ENCODE data around the gene CIC. TPM values are rescaled to one million over a fixed set of nuclear protein-coding genes. Genes with fewer than 3 reads are reported as not detected.

Gene CIC
- total RNA-seq, 1 experiment from 2014 or later, result 54.0 TPM

DNA sequence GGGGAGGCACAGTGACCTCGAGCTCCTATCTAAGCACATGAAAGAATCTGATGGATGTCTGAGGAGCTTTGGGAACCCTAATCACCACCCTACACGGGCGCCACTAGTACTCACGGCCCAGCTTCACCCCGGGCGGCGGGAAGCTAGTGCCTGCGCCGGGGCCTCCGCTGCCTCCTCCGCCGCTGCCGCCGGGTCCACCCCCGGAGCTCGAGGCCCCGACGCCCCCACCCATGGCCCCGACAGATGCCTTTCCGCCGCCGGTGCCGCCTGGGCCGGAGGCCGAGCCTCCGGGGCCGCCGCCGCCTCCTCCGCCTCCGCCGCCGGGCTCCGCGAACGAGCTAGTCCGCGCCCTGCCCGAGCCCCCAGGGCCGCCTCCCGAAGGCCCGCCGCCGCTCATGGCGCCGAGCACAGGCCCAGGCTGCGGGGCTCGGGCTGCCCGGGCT lies 27.0 kb upstream of the CIC start:
- H3K56ac ChIP-seq (ENCODE audit: insufficient read length, low read depth, low read length), result no peak overlapping the region
- H3K4me2 ChIP-seq (ENCODE audit: insufficient read depth, insufficient read length, low read length), result peak overlapping the region; percentile 82
- Mint-ChIP-seq H3K36me3 (ENCODE audit: insufficient read depth in 1 of 3, low read depth in 3 of 3) (peaks cover 5 to 23% (median 16%) of the 10 kb centered on the region in 3 experiments; a peak in 6 of 7 replicates), H3K27me3 (ENCODE audit: low read depth) (no peaks in the 10 kb centered on the region; the same call in 1 of the 2 replicates), H3K27ac (peak overlapping the region; percentile 44 to 79 (median 61); a peak in 2 of 7 replicates), H3K9me3 (no peaks in the 10 kb centered on the region), H3K4me3 (peak overlapping the region; percentile 88 to 95), H3K4me1 (peaks cover 28 to 35% of the 10 kb centered on the region in 2 experiments)
- H4K5ac ChIP-seq (ENCODE audit: insufficient read length, low read depth, low read length), result no peak overlapping the region
- no peaks in the 10 kb centered on the region for H3K27me3 ChIP-seq (ENCODE audit: insufficient read depth, low read length)
- no peak overlapping the region for H2BK15ac ChIP-seq (ENCODE audit: low read depth, low read length)
- no CpG with 5 or more reads among the region's 49 CpGs for WGBS (ENCODE audit: extremely low coverage, insufficient read length, low lambda C conversion rate)
- H3K9ac ChIP-seq (ENCODE audit: extremely low read depth, insufficient read length, low read length), result peak overlapping the region; percentile 82
- no peak overlapping the region for H4K8ac ChIP-seq (replicated peaks; ENCODE audit: insufficient read length, low read depth, low read length)
- H2BK12ac ChIP-seq (ENCODE audit: insufficient read length, low read depth, low read length), result no peak overlapping the region
- no peak overlapping the region for H3T11ph ChIP-seq (ENCODE audit: low read length)
- H3K79me1 ChIP-seq (ENCODE audit: insufficient read depth, low read depth, low read length, poor library complexity, severe bottlenecking), result no peaks in the 10 kb centered on the region
- H4K20me1 ChIP-seq (ENCODE audit: control insufficient read depth, insufficient read depth, insufficient read length), result no peaks in the 10 kb centered on the region
- H4K91ac ChIP-seq (ENCODE audit: insufficient read length, low read depth, low read length), result no peak overlapping the region
- DNase-seq, result no peak
- TF ChIP-seq, protein P1, sequence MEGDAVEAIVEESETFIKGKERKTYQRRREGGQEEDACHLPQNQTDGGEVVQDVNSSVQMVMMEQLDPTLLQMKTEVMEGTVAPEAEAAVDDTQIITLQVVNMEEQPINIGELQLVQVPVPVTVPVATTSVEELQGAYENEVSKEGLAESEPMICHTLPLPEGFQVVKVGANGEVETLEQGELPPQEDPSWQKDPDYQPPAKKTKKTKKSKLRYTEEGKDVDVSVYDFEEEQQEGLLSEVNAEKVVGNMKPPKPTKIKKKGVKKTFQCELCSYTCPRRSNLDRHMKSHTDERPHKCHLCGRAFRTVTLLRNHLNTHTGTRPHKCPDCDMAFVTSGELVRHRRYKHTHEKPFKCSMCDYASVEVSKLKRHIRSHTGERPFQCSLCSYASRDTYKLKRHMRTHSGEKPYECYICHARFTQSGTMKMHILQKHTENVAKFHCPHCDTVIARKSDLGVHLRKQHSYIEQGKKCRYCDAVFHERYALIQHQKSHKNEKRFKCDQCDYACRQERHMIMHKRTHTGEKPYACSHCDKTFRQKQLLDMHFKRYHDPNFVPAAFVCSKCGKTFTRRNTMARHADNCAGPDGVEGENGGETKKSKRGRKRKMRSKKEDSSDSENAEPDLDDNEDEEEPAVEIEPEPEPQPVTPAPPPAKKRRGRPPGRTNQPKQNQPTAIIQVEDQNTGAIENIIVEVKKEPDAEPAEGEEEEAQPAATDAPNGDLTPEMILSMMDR (conservative IDR thresholded peaks at IDR 0.05), result no peak
- no peak overlapping the region for H3K18ac ChIP-seq (ENCODE audit: insufficient read length, low read depth, low read length)
- H2BK20ac ChIP-seq (ENCODE audit: low read depth, low read length, poor library complexity, severe bottlenecking), result no peak overlapping the region
- no peak overlapping the region for H3K23ac ChIP-seq (ENCODE audit: insufficient read length, low read depth, low read length)
- no peaks in the 10 kb centered on the region for H3K9me3 ChIP-seq (ENCODE audit: control insufficient read depth, low read depth, low read length)
- no peak overlapping the region for H2BK5ac ChIP-seq (ENCODE audit: insufficient read length, low read length)
- no peaks in the 10 kb centered on the region; the same call in 1 of the 2 replicates for H3K4me1 ChIP-seq (ENCODE audit: insufficient read depth, low read length)
- no peak overlapping the region for H3K27ac ChIP-seq (ENCODE audit: insufficient read length, low read depth, low read length)
- H3K14ac ChIP-seq (ENCODE audit: insufficient read depth, low read length), result no peak overlapping the region
- no peak overlapping the region for H3K4ac ChIP-seq (ENCODE audit: low read depth, low read length)
- no peak overlapping the region for H2BK120ac ChIP-seq (ENCODE audit: low read depth, low read length, poor library complexity, severe bottlenecking)
- H3K23me2 ChIP-seq (ENCODE audit: insufficient read length, low read depth, low read length, poor library complexity, severe bottlenecking), result peaks cover 4% of the 10 kb centered on the region
- H2AK5ac ChIP-seq (ENCODE audit: insufficient read length, low read length), result no peak overlapping the region
- H3K79me2 ChIP-seq (ENCODE audit: insufficient read depth, low read length), result no peaks in the 10 kb centered on the region; the same call in 1 of the 2 replicates
- no peak overlapping the region for H2AFZ ChIP-seq (ENCODE audit: low read length)
